Mammary epithelial cell (primary cell): Measurements from ENCODE around the gene KDM4C.

Source experiments
- CTCF ChIP-seq, 2 donors: IDR thresholded peaks in 1 of 2; conservative IDR thresholded peaks in 1 of 2; 2 replicates each; pipeline ENCODE4 v1.5.1; 2011 to 2012; ENCODE audit warnings: inconsistent platforms in 2 of 2, low read length in 2 of 2, mild to moderate bottlenecking in 2 of 2, control low read depth in 1 of 2, low read depth in 1 of 2; ENCODE audit not compliant: insufficient read depth in 1 of 2; ENCODE audit errors: extremely low read depth in 1 of 2
- EZH2 ChIP-seq: IDR thresholded peaks from 2 replicates; pipeline ENCODE4 v1.6.1; 2012; ENCODE audit warnings: low read length, inconsistent platforms, borderline replicate concordance

GRCh38 chr9:6787793-6788161, 30.0 kb downstream of the KDM4C start:
- no peak for TF ChIP-seq CTCF (conservative IDR thresholded peaks at IDR 0.05 in 1 of 2, IDR thresholded peaks at IDR 0.05 in 1 of 2; ENCODE audit: extremely low read depth in 1 of 2, insufficient read depth in 1 of 2, low read depth in 1 of 2, low read length in 2 of 2)
- no peak for TF ChIP-seq EZH2
